GM21825 (cell line): Measurements from ENCODE around the gene OBSCN.
"Not testable (repeated sequence)": the region's sequence is repeated elsewhere in the genome, so short reads cannot be mapped to it uniquely, and the experiment has no call there.

ENCODE experiments used
- ATAC-seq: cut with Tn5 transposase; IDR thresholded peaks from one replicate; pipeline ENCODE4 v1.9.1; 2021; ENCODE audit warnings: mild to moderate bottlenecking, moderate library complexity; ENCODE audit not compliant: unreplicated experiment

Gene OBSCN

GRCh38 chr1:228256626-228257375 lies 49.0 kb downstream of the OBSCN start:
- no peak for ATAC-seq

GRCh38 chr1:228258486-228258885 lies 50.6 kb downstream of the OBSCN start:
- ATAC-seq: no peak

- ATAC-seq: no peak
Measured at GRCh38 chr1:228259368-228259894, 51.6 kb downstream of the OBSCN start.

- no peak for ATAC-seq
Measured at GRCh38 chr1:228259951-228260350, 52.1 kb downstream of the OBSCN start.

- ATAC-seq: no peak
Measured at GRCh38 chr1:228261706-228262105, 53.9 kb downstream of the OBSCN start.

GRCh38 chr1:228262475-228262874 lies 54.6 kb downstream of the OBSCN start:
- ATAC-seq: no peak

GRCh38 chr1:228263636-228264035 lies 55.8 kb downstream of the OBSCN start:
- ATAC-seq: no peak

- no peak for ATAC-seq
Measured at GRCh38 chr1:228264090-228264829, 56.4 kb downstream of the OBSCN start.

GRCh38 chr1:228265167-228265566 lies 57.3 kb downstream of the OBSCN start:
- no peak for ATAC-seq

GRCh38 chr1:228267962-228268880 lies 60.4 kb downstream of the OBSCN start:
- no peak for ATAC-seq

- no peak for ATAC-seq
Measured at GRCh38 chr1:228268881-228269265, 61.0 kb downstream of the OBSCN start.

- not testable (repeated sequence) for ATAC-seq
Measured at GRCh38 chr1:228269431-228269830, 61.6 kb downstream of the OBSCN start.

GRCh38 chr1:228270032-228270431 lies 62.2 kb downstream of the OBSCN start:
- ATAC-seq: no peak

GRCh38 chr1:228271701-228272251 lies 63.9 kb downstream of the OBSCN start:
- no peak for ATAC-seq

- ATAC-seq: no peak
Measured at GRCh38 chr1:228272331-228272791, 64.5 kb downstream of the OBSCN start.

- no peak for ATAC-seq
Measured at GRCh38 chr1:228272831-228273571, 65.2 kb downstream of the OBSCN start.

- ATAC-seq: no peak
Measured at GRCh38 chr1:228273720-228274451, 66.0 kb downstream of the OBSCN start.

- no peak for ATAC-seq
Measured at GRCh38 chr1:228274452-228275178, 66.8 kb downstream of the OBSCN start.

GRCh38 chr1:228275179-228275429 lies 67.3 kb downstream of the OBSCN start:
- no peak for ATAC-seq
